H1 (cell line): ENCODE results near the gene RERE. TPM values are rescaled to one million over a fixed set of nuclear protein-coding genes. Genes with fewer than 3 reads are reported as not detected.

Experiments
- MAFK ChIP-seq: IDR thresholded peaks from 2 replicates; pipeline ENCODE4 v1.6.1; 2012; ENCODE audit warnings: low read depth, mild to moderate bottlenecking, improper control_type of control experiment, low read length
- polyA plus RNA-seq, 7 experiments: library from polyadenylated mRNA; depleted of rRNA in 3 of 7; stranded (reverse) in 5 of 7; unstranded in 2 of 7; fragments of >200 nt in 5 of 7; fragments of 200-250 nt in 2 of 7; gene quantifications; 1 replicate in 5 of 7; 2 replicates in 1 of 7; 4 replicates in 1 of 7; pipeline versions ENCODE4 v1.2.1 to v1.2.3, GENCODE V29; 2011 to 2013; ENCODE audit warnings: missing spikeins in 2 of 7, mixed read lengths in 2 of 7
- total RNA-seq: library from RNA; stranded (reverse); fragmentation: NEBNext Ultra II Directional; extraction: Animal tissue kit (Norgen Biotek cat#: 25700); gene quantifications from 2 replicates; pipeline ENCODE4 v1.2.1, GENCODE V29; 2021

RERE gene
- total and polyA plus RNA-seq, 2 of the 8 experiments (the other 6 are each of a cell fraction or from before 2014, with no cell fraction given) = 15.3 to 142 TPM

GRCh38 chr1:8486047-8486446, 331.4 kb downstream of the RERE start (continued):
- no peak for TF ChIP-seq MAFK
- TF ChIP-seq, all 59 proteins: peak for 0
